NCI-H1694 (cell line): ENCODE data around the gene SYNE2.
"Not testable (repeated sequence)": the region's sequence is repeated elsewhere in the genome, so short reads cannot be mapped to it uniquely, and the experiment has no call there.

Source experiments
- DNase-seq: peaks from one replicate; lab custom pipeline; 2025; lab: John Stamatoyannopoulos, UW

Gene SYNE2

GRCh38 chr14:64125270-64125669 lies 272.5 kb downstream of the SYNE2 start:
- no peak for DNase-seq

DNA sequence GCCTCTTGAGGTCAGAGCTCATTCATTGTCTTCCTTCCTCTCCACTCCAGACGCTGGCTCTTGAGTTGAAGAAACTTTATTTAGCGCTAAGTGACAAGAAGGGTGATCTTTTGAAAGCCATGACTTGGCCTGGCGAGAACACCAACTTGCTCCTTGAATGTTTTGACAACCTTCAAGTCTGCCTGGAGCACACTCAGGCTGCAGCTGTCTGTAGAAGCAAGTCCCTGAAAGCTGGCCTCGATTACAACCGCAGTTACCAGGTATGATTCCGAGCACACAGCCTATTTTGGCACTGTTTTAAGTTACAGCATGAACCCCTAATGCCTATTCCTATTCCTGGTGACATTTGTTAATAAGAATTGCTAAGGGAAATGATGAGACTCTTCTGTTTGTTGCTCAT lies 273.7 kb downstream of the SYNE2 start:
- DNase-seq: no peak

- DNase-seq: no peak
These were observed 285.0 kb downstream of the SYNE2 start for GRCh38 chr14:64137657-64138290.

GRCh38 chr14:64147126-64147790 lies 294.5 kb downstream of the SYNE2 start:
- DNase-seq: no peak

GRCh38 chr14:64149921-64150320 lies 297.1 kb downstream of the SYNE2 start:
- no peak for DNase-seq

GRCh38 chr14:64158608-64159007 lies 305.8 kb downstream of the SYNE2 start:
- no peak for DNase-seq

DNA sequence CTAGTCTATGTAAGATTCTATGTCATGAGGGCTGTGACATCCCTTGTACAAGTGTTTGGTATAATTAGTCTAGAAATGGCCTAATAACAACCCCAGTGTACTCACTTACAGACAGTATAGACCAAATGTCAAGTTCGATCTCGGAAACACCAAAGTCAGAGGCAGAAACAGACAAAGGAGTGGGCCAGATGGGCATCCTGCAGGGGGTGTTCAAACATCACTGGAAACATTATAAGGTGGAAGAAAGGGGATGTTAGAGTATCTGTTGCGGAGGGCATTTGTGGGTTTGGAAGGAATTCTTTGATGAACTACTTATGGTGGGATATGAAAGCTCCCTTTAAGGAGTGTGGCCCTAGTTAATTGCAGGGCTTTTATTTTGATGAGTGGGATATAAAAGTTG lies 306.8 kb downstream of the SYNE2 start:
- no peak for DNase-seq

DNA sequence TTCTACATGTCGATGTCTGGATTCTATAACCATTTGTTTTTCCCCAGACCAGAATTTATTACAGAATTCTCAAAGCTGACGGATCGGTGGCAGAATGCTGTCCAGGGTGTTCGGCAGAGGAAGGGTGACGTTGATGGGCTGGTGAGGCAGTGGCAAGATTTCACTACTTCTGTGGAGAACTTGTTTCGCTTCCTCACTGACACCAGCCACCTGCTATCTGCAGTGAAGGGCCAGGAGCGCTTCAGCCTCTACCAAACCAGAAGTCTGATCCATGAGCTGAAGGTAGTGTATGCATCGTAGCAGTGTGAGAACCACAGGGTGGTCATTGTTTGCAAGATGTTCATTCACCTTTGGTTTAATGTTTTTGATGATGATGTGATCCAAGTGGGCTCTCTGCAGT lies 317.4 kb downstream of the SYNE2 start:
- no peak for DNase-seq

DNA sequence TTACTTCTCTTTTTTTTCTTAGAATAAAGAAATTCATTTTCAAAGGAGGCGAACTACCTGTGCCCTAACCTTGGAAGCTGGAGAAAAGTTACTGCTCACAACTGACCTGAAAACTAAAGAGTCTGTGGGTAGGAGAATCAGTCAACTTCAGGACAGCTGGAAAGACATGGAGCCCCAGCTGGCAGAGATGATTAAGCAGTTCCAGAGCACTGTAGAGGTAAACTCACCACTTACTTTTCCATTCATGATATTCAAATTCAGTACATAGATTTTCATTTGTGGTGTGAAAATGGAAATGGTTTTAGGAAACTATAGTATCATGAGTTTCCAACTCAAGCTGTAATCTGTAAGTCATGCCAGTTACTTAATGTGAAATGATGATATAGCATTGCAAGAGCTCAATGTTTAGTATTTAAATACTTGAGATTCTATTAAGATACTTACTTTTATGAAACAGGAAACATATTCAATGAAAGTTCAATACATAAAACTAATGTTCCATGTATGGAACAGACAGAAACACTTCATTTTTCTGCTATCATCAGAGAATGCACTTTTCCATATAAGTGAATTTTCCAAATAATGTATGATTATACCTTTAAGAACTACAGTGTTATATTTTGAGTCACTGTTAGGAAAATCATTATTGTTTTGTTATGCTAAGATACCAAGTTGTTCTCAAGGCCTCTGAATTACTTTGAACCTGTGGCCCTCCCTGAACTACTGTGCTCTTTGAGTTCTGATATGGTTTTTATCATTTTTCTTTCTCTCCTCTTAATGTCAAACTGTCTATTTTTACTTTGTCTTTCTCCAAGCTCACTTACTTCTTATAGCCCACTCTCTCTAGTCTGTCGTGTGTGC lies 322.3 kb downstream of the SYNE2 start:
- DNase-seq: no peak

GRCh38 chr14:64176330-64176729 lies 323.5 kb downstream of the SYNE2 start:
- DNase-seq: no peak

- DNase-seq: no peak
These were observed 326.0 kb downstream of the SYNE2 start for GRCh38 chr14:64178814-64179213.

- not testable (repeated sequence) for DNase-seq
These were observed 330.1 kb downstream of the SYNE2 start for GRCh38 chr14:64182908-64183307.

GRCh38 chr14:64184103-64184729 lies 331.4 kb downstream of the SYNE2 start:
- DNase-seq: no peak

DNA sequence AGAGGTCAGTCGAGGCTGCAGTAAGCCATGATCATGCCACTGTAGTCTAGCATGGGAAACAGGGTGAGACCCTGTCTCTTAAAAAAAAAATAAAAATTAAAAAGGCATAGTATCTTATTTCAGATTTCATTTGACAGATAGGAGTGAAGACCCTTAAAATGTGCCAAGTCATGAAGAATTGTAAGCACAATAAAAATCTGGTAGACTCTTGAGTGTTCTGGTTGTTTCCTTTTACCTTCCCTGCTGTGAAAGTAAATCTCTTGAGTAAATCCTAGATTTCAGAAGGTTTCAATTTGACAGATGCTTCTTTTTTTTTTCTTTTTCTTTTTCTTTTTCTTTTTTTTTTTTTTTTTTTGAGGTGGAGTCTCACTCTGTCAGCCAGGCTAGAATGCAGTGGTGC lies 332.4 kb downstream of the SYNE2 start:
- DNase-seq: no peak

DNA sequence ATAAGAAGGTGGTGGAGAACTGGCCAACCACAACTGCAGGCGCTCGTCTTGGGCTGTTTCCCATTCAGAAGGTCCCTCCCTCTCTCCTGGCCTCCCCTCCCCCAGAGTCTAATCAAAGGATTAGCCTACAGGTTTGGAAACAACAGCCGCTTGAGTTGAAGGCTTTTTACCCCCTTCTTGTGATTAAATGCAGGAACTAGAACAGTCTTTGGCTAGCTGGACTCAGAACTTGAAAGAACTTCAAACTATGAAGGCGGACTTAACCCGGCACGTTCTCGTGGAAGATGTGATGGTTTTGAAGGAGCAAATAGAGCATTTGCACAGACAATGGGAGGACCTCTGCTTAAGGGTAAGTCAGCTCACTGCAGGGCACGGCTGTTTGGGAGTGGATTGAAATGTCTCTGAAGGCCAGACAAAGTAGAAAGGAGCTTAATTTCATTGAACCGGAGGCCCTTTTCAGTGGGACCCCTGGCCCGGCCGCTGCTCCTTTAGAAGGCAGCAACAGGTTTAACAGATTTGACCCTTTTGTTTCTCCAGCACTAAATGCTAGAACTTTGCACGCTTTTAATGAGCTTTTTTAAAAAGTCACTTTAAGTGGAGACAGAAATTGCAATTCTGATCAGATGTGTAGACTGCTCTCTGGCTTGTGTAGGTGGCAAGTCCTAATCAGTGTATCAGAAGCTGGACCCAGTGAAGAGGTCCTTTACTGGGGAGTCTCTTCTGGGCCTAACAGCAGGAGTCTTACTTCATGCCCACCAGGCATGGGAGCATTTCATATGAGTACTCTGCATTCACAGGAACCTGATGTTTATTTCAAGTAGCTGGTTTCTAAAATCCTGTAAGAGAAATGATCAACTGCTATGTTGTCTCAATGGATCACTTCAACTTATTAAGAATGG lies 333.7 kb downstream of the SYNE2 start:
- no peak for DNase-seq

DNA sequence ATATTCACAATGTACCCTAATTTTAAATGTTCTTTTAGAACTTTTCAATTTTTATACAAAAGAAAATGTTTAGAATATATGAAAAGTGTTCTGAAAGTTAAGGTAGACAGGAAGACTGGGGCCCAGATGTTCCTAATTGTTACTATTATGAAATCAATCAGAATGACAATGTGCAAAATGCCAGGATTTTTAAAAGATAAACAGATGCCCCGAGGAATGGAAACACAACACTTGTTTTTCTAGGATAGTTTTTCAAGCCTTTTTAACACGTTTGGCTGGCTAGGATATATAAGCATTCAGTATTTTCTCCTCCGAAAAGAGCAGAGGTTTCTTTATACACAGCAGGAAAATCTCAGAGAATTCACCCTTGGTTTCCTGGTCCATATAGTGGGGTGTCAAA lies 334.5 kb downstream of the SYNE2 start:
- no peak for DNase-seq

- no peak for DNase-seq
These were observed 338.2 kb downstream of the SYNE2 start for GRCh38 chr14:64190974-64191502.

GRCh38 chr14:64191756-64192155 lies 339.0 kb downstream of the SYNE2 start:
- no peak for DNase-seq

DNA sequence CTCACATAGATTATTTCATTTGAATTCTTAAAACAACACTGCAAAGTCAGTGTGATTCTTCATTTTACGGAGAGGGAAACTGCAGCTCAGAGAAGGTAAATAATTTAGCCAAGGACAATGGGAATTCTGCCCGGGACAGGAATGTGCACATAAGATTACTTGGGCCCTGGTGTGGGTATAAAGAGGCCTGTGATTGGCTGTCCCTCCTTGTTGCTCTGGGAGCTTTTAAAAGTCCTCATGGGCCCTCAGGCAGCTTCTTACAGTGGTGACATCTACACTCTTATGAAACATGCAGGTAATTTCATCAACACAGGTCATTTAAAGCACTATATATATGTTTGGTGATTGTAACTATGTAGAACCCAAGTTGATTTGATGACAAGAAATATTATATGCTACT lies 341.0 kb downstream of the SYNE2 start:
- no peak for DNase-seq

DNA sequence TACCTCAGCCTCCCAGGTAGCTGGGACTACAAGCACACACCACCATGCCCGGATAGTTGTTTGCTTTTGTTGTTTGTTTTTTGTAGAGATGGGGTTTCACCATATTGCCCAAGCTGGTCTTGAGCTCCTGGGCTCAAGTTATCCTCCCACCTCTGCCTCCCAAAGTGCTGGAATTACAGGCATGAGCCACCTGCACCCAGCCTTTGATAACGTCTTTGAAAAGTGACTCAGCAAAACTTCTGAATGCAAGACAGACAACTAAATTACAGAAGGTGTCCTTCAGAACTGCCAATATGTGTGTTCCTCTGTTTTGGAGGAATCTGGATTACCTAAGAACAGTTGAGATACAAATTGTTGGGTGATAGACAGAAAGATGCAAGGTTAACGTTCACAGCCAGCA lies 341.6 kb downstream of the SYNE2 start:
- no peak for DNase-seq

DNA sequence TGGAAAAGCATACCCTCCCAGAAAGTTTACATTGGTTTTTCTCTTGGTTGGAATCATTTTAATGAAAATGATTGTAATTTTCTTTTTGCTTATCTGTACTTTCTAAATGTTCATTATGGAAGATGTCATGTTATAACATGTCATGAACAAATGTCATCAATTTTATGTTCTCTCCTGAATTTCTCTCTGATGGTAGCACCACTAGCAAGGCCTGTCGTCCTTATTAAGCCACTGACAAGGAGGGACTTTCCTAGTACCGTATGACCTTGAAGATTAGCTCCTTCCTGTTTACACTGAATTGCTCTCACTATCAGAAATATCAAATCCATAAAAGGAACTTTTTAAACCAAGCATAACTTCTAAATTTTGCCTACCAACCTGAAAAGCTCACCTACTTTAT lies 342.4 kb downstream of the SYNE2 start:
- DNase-seq: no peak
